B cell (primary cell): ENCODE results near the gene KAZN.

Experiments
- CTCF ChIP-seq: fragments of 200-600 bp; IDR thresholded peaks from one replicate; pipeline ENCODE4 v1.8.0; 2022; ENCODE audit warnings: antibody characterized with exemption, mild to moderate bottlenecking
- EZH2 ChIP-seq: IDR thresholded peaks from 2 replicates; pipeline ENCODE4 v1.6.1; 2012; ENCODE audit warnings: borderline replicate concordance, low read depth, mild to moderate bottlenecking, moderate library complexity, low read length; ENCODE audit not compliant: insufficient read depth, poor library complexity, severe bottlenecking

- no peak for TF ChIP-seq CTCF
- TF ChIP-seq EZH2: no peak
Measured at GRCh38 chr1:15005116-15005515, 406.6 kb downstream of the KAZN start.
